ENCODE data around the gene SUCO.
A peak's percentile ranks its signal among the peaks of the same experiment; 100 is the strongest.

The SUCO gene

DNA sequence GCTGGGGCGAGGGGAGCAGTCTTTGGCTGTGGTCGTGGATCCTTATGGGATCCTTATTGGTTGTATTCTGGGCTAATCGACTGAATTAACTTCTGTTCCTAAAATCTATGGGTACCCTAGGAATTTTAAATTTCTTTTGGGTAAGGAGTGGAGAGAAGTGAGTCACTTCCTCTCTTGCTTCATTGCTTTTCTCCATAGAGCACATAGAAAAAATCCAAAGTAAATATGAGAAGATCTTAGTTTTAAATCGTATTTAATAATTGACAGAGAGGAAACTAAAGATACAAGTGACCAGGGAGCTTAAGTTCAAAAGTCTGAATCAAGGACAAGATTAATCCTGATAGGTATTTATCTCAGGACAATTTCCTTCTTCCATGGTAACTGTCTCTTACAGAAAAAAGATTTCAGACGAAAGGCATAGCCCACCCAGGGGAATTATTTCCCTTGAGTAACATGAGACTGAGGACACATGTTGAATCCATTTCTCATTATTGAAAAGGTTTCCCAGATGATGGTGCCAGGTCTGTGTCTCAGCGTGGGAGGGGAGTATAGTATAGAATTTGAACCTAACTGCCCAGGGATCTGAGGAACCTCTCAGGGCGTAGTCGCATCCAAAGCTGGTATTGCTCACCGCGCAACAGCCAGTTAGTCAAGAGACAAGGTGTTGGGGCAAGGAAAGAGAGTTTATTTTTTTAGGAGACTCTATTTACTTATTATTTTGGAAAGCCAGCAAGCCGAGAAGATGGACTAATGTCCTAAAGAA, 97.3 kb downstream of the SUCO start:
- H3K4me3 ChIP-seq (ENCODE audit: control insufficient read depth, low read depth, low read length), result no peak overlapping the region
- DNase-seq (ENCODE audit: low read depth), result no peak
- TF ChIP-seq CTCF (IDR thresholded peaks at IDR 0.05; ENCODE audit: control insufficient read depth, insufficient read depth, low read depth, low read length, missing control alignments), result no peak

DNA sequence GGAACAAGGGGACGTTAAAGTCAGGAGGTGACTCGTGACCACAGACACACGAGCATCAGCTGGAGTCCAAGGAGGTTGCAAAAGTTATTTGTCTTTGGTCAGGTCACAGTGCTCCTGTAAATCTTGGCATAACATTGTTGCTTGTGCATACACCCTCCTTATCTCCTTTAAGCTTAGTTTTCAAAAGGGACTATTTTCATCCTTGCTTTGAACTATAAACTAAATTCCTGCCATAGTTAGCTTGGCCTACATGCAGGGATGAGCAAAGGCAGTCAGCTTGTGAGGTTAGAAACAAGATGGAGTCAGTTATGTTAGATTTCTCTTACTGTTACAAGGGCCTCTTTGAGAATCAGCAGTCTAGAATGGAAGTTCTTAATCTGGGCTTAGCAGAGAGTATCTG, 97.9 kb downstream of the SUCO start:
- no peak overlapping the region for H3K4me3 ChIP-seq (ENCODE audit: control insufficient read depth, low read depth, low read length)
- no peak for TF ChIP-seq CTCF (IDR thresholded peaks at IDR 0.05; ENCODE audit: control insufficient read depth, insufficient read depth, low read depth, low read length, missing control alignments)
- DNase-seq (ENCODE audit: low read depth), result no peak

GRCh38 chr1:172637522-172637921, 104.6 kb downstream of the SUCO start:
- H3K4me3 ChIP-seq (ENCODE audit: control insufficient read depth, low read depth, low read length), result no peak overlapping the region
- DNase-seq (ENCODE audit: low read depth), result no peak
- no peak for TF ChIP-seq CTCF (IDR thresholded peaks at IDR 0.05; ENCODE audit: control insufficient read depth, insufficient read depth, low read depth, low read length, missing control alignments)

DNA sequence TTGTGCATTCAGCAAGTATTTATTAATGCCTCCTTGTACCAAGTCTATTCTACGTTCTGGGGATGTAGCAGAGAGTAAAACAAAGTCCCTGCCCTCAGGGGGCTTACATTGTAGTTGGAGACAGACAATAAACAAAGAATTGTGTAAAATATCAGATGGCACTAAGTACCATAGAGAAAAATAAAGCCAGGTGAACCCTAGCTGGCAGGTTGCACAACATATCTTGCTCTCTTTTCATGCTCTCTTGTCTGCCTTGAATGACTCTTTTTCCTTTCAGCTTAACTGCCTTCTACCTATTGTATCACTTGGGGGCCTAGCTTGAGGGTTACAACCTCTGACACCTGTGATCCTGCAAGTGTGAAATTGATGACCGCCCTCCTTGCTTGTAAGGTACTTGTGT, 105.3 kb downstream of the SUCO start:
- TF ChIP-seq CTCF (IDR thresholded peaks at IDR 0.05; ENCODE audit: control insufficient read depth, insufficient read depth, low read depth, low read length, missing control alignments), result no peak

GRCh38 chr1:172638885-172639831, 106.2 kb downstream of the SUCO start:
- DNase-seq (ENCODE audit: low read depth), result peak; percentile 64
- no peak overlapping the region for H3K4me3 ChIP-seq (ENCODE audit: control insufficient read depth, low read depth, low read length)
- no peak for TF ChIP-seq CTCF (IDR thresholded peaks at IDR 0.05; ENCODE audit: control insufficient read depth, insufficient read depth, low read depth, low read length, missing control alignments)

More for the DNA sequence above, 105.3 kb downstream of the SUCO start:
- DNase-seq (ENCODE audit: low read depth), result no peak
- H3K4me3 ChIP-seq (ENCODE audit: control insufficient read depth, low read depth, low read length), result no peak overlapping the region

- DNase-seq (ENCODE audit: low read depth), result no peak
- H3K4me3 ChIP-seq (ENCODE audit: control insufficient read depth, low read depth, low read length), result no peak overlapping the region
- no peak for TF ChIP-seq CTCF (IDR thresholded peaks at IDR 0.05; ENCODE audit: control insufficient read depth, insufficient read depth, low read depth, low read length, missing control alignments)
Observed at GRCh38 chr1:172640111-172640510, 107.2 kb downstream of the SUCO start.
